ENCODE measurements around the gene SYNJ2.
"Not testable (repeated sequence)": the region's sequence is repeated elsewhere in the genome, so short reads cannot be mapped to it uniquely, and the experiment has no call there.

SYNJ2 gene

GRCh38 chr6:157967020-157967419, 14.6 kb upstream of the SYNJ2 start:
- H3K4me3 ChIP-seq (ENCODE audit: low read length), result no peak overlapping the region
- H3K27ac ChIP-seq (ENCODE audit: low read length), result no peak overlapping the region
- H3K4me1 ChIP-seq (ENCODE audit: low read length), result no peaks in the 10 kb centered on the region

GRCh38 chr6:157967486-157967885, 14.2 kb upstream of the SYNJ2 start:
- Histone ChIP-seq H2AFZ (ENCODE audit: low read depth, low read length) (no peak overlapping the region), H3K79me2 (ENCODE audit: low read length) (no peaks in the 10 kb centered on the region), H3K9me3 (ENCODE audit: insufficient read depth, low read length) (no peaks in the 10 kb centered on the region), H3K4me1 (ENCODE audit: low read length) (no peaks in the 10 kb centered on the region), H3K36me3 (replicated peaks; ENCODE audit: low read depth, low read length) (no peaks in the 10 kb centered on the region), H4K20me1 (ENCODE audit: insufficient read depth, low read length) (no peaks in the 10 kb centered on the region), H3K4me3 (ENCODE audit: low read length) (no peak overlapping the region), H3K27ac (ENCODE audit: low read length) (no peak overlapping the region), H3K9ac (ENCODE audit: low read length) (no peak overlapping the region), H3K27me3 (ENCODE audit: low read depth, low read length) (peaks cover 9% of the 10 kb centered on the region), H3K4me2 (ENCODE audit: low read length) (no peak overlapping the region)
- TF ChIP-seq EZH2phosphoT487 (IDR thresholded peaks at IDR 0.05; ENCODE audit: low read depth) (no peak), CTCF (IDR thresholded peaks at IDR 0.05; ENCODE audit: low read depth, low read length) (no peak)

More at GRCh38 chr6:157967020-157967419, 14.6 kb upstream of the SYNJ2 start:
- no peak overlapping the region for H3K9ac ChIP-seq (ENCODE audit: low read length)
- no peaks in the 10 kb centered on the region for H3K36me3 ChIP-seq (replicated peaks; ENCODE audit: low read depth, low read length)
- H3K4me2 ChIP-seq (ENCODE audit: low read length), result no peak overlapping the region
- no peaks in the 10 kb centered on the region for H3K79me2 ChIP-seq (ENCODE audit: low read length)
- no peaks in the 10 kb centered on the region for H4K20me1 ChIP-seq (ENCODE audit: insufficient read depth, low read length)
- no peak for TF ChIP-seq CTCF (IDR thresholded peaks at IDR 0.05; ENCODE audit: low read depth, low read length)
- no peak for TF ChIP-seq EZH2phosphoT487 (IDR thresholded peaks at IDR 0.05; ENCODE audit: low read depth)
- H2AFZ ChIP-seq (ENCODE audit: low read depth, low read length), result no peak overlapping the region
- H3K27me3 ChIP-seq (ENCODE audit: low read depth, low read length), result peaks cover 9% of the 10 kb centered on the region
- no peaks in the 10 kb centered on the region for H3K9me3 ChIP-seq (ENCODE audit: insufficient read depth, low read length)

GRCh38 chr6:157972177-157972576, 9.5 kb upstream of the SYNJ2 start:
- H3K27me3 ChIP-seq (ENCODE audit: low read depth, low read length); H3K36me3 ChIP-seq (replicated peaks; ENCODE audit: low read depth, low read length); H3K9me3 ChIP-seq (ENCODE audit: insufficient read depth, low read length); H3K79me2 ChIP-seq (ENCODE audit: low read length); H4K20me1 ChIP-seq (ENCODE audit: insufficient read depth, low read length); H3K27ac ChIP-seq (ENCODE audit: low read length); H3K4me1 ChIP-seq (ENCODE audit: low read length); H3K4me2 ChIP-seq (ENCODE audit: low read length); H3K4me3 ChIP-seq (ENCODE audit: low read length); H3K9ac ChIP-seq (ENCODE audit: low read length); H2AFZ ChIP-seq (ENCODE audit: low read depth, low read length): not testable (repeated sequence)

- no peaks in the 10 kb centered on the region for H3K79me2 ChIP-seq (ENCODE audit: low read length)
- H2AFZ ChIP-seq (ENCODE audit: low read depth, low read length), result no peak overlapping the region
- no peaks in the 10 kb centered on the region for H4K20me1 ChIP-seq (ENCODE audit: insufficient read depth, low read length)
- H3K27me3 ChIP-seq (ENCODE audit: low read depth, low read length), result peaks cover 9% of the 10 kb centered on the region
- H3K4me1 ChIP-seq (ENCODE audit: low read length), result no peaks in the 10 kb centered on the region
- H3K4me2 ChIP-seq (ENCODE audit: low read length), result no peak overlapping the region
- TF ChIP-seq CTCF (IDR thresholded peaks at IDR 0.05; ENCODE audit: low read depth, low read length) (no peak), EZH2phosphoT487 (IDR thresholded peaks at IDR 0.05; ENCODE audit: low read depth) (no peak)
- H3K36me3 ChIP-seq (replicated peaks; ENCODE audit: low read depth, low read length), result no peaks in the 10 kb centered on the region
- no peaks in the 10 kb centered on the region for H3K9me3 ChIP-seq (ENCODE audit: insufficient read depth, low read length)
- no peak overlapping the region for H3K4me3 ChIP-seq (ENCODE audit: low read length)
- H3K9ac ChIP-seq (ENCODE audit: low read length), result no peak overlapping the region
- H3K27ac ChIP-seq (ENCODE audit: low read length), result no peak overlapping the region
Measured at GRCh38 chr6:157974341-157974894, 7.2 kb upstream of the SYNJ2 start.

- Histone ChIP-seq H2AFZ (ENCODE audit: low read depth, low read length) (no peak overlapping the region), H3K9me3 (ENCODE audit: insufficient read depth, low read length) (no peaks in the 10 kb centered on the region), H3K79me2 (ENCODE audit: low read length) (no peaks in the 10 kb centered on the region), H3K4me3 (ENCODE audit: low read length) (no peak overlapping the region), H4K20me1 (ENCODE audit: insufficient read depth, low read length) (no peaks in the 10 kb centered on the region), H3K4me2 (ENCODE audit: low read length) (no peak overlapping the region), H3K36me3 (replicated peaks; ENCODE audit: low read depth, low read length) (no peaks in the 10 kb centered on the region), H3K27ac (ENCODE audit: low read length) (no peak overlapping the region), H3K4me1 (ENCODE audit: low read length) (no peaks in the 10 kb centered on the region), H3K27me3 (ENCODE audit: low read depth, low read length) (peaks cover 9% of the 10 kb centered on the region), H3K9ac (ENCODE audit: low read length) (no peak overlapping the region)
- TF ChIP-seq CTCF (IDR thresholded peaks at IDR 0.05; ENCODE audit: low read depth, low read length), result no peak
- TF ChIP-seq EZH2phosphoT487 (IDR thresholded peaks at IDR 0.05; ENCODE audit: low read depth), result no peak
Measured at GRCh38 chr6:157974967-157975366, 6.7 kb upstream of the SYNJ2 start.
